A673 (cell line): ENCODE data around the gene OR13G1.

ENCODE experiments used
- EZH2 ChIP-seq: fragments of 200-600 bp; sonication (generic); IDR thresholded peaks from 2 replicates; pipeline ENCODE4 v1.6.1; 2017; ENCODE audit warnings: borderline replicate concordance, low read depth, mild to moderate bottlenecking, mixed read lengths, antibody characterized with exemption, low read length; ENCODE audit not compliant: poor library complexity, severe bottlenecking
- TF ChIP-seq, protein P1 (sequence below): fragments of 300-800, 200-600 bp; sonication (generic); conservative IDR thresholded peaks from 2 replicates; pipeline ENCODE4 v1.5.1; 2017; ENCODE audit warnings: low read depth, mild to moderate bottlenecking, antibody characterized with exemption, low read length, moderate library complexity, mixed read lengths

- TF ChIP-seq, protein P1, sequence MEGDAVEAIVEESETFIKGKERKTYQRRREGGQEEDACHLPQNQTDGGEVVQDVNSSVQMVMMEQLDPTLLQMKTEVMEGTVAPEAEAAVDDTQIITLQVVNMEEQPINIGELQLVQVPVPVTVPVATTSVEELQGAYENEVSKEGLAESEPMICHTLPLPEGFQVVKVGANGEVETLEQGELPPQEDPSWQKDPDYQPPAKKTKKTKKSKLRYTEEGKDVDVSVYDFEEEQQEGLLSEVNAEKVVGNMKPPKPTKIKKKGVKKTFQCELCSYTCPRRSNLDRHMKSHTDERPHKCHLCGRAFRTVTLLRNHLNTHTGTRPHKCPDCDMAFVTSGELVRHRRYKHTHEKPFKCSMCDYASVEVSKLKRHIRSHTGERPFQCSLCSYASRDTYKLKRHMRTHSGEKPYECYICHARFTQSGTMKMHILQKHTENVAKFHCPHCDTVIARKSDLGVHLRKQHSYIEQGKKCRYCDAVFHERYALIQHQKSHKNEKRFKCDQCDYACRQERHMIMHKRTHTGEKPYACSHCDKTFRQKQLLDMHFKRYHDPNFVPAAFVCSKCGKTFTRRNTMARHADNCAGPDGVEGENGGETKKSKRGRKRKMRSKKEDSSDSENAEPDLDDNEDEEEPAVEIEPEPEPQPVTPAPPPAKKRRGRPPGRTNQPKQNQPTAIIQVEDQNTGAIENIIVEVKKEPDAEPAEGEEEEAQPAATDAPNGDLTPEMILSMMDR = no peak
- no peak for TF ChIP-seq EZH2
Observed at GRCh38 chr1:247642742-247643141, 36.8 kb downstream of the OR13G1 start.
